Left ventricle myocardium inferior (tissue), 1 donor: ENCODE measurements around the gene SYK. TPM values are rescaled to one million over a fixed set of nuclear protein-coding genes. Genes with fewer than 3 reads are reported as not detected.
"Not testable (repeated sequence)": the region's sequence is repeated elsewhere in the genome, so short reads cannot be mapped to it uniquely, and the experiment has no call there.

Experiments
- DNase-seq: peaks from one replicate; pipeline ENCODE4 v3.0.0-alpha.2; 2020
- H3K27ac ChIP-seq: fragments of 200-600 bp; replicated peaks from 2 replicates; pipeline ENCODE4 v1.8.0; 2021
- H3K27me3 ChIP-seq: fragments of 200-600 bp; 2 replicates; pipeline ENCODE4 v1.8.0; 2021; ENCODE audit warnings: low read depth
- H3K36me3 ChIP-seq: fragments of 200-600 bp; 2 replicates; pipeline ENCODE4 v1.8.0; 2021
- H3K4me1 ChIP-seq: fragments of 200-600 bp; 2 replicates; pipeline ENCODE4 v1.8.0; 2021
- H3K4me3 ChIP-seq: fragments of 200-600 bp; 2 replicates; pipeline ENCODE4 v1.8.0; 2021; ENCODE audit warnings: mild to moderate bottlenecking, moderate library complexity
- H3K9me3 ChIP-seq: fragments of 200-600 bp; replicated peaks from 2 replicates; pipeline ENCODE4 v1.8.0; 2021
- CTCF ChIP-seq: fragments of 200-600 bp; IDR thresholded peaks from 2 replicates; pipeline ENCODE4 v1.8.0; 2021; ENCODE audit warnings: antibody characterized with exemption, mild to moderate bottlenecking, borderline replicate concordance
- intact Hi-C: fragments of 100-400 bp; cut with micrococcal nuclease; formaldehyde crosslinking; loops from one replicate; pipeline ENCODE4 v1.11.0; 2022
- total RNA-seq: library from RNA; stranded (reverse); fragmentation: NEBNext Ultra II Directional; extraction: Animal tissue kit (Norgen Biotek cat#: 25700); gene quantifications from one replicate; pipeline ENCODE4 v1.2.1, GENCODE V29; 2021
- donor health status: DM: no; HTN: yes; CAD: no; lungs with severe emphysema.

The SYK gene
- total RNA-seq, 1 donor from 2014 or later: 5.4 TPM

GRCh38 chr9:90787771-90788460 lies 13.7 kb upstream of the SYK start:
- DNase-seq: no peak
- TF ChIP-seq CTCF: no peak
- intact Hi-C loops: no loop called here

GRCh38 chr9:90788527-90788926 lies 13.1 kb upstream of the SYK start:
- H3K9me3 ChIP-seq, H3K4me1 ChIP-seq, H3K36me3 ChIP-seq, DNase-seq, H3K4me3 ChIP-seq, intact Hi-C loops, H3K27ac ChIP-seq: not testable (repeated sequence)
- H3K27me3 ChIP-seq: peaks cover 25% of the 10 kb centered on the region

More at GRCh38 chr9:90787771-90788460, 13.7 kb upstream of the SYK start:
- no peak overlapping the region for H3K4me3 ChIP-seq
- H3K4me1 ChIP-seq: no peaks in the 10 kb centered on the region
- peaks cover 25% of the 10 kb centered on the region for H3K27me3 ChIP-seq
- no peak overlapping the region for H3K27ac ChIP-seq
- H3K9me3 ChIP-seq: no peaks in the 10 kb centered on the region
- no peaks in the 10 kb centered on the region for H3K36me3 ChIP-seq

GRCh38 chr9:90789408-90789807 lies 12.2 kb upstream of the SYK start:
- Histone ChIP-seq H3K27ac (no peak overlapping the region), H3K4me3 (no peak overlapping the region), H3K36me3 (no peaks in the 10 kb centered on the region), H3K27me3 (peaks cover 25% of the 10 kb centered on the region), H3K4me1 (no peaks in the 10 kb centered on the region), H3K9me3 (no peaks in the 10 kb centered on the region)
- intact Hi-C loops: no loop called here
- DNase-seq: no peak
- no peak for TF ChIP-seq CTCF

GRCh38 chr9:90789862-90790261 lies 11.8 kb upstream of the SYK start:
- intact Hi-C loops: no loop called here
- no peak for DNase-seq
- Histone ChIP-seq H3K27me3 (peaks cover 26% of the 10 kb centered on the region), H3K4me3 (no peak overlapping the region), H3K9me3 (no peaks in the 10 kb centered on the region), H3K4me1 (no peaks in the 10 kb centered on the region), H3K27ac (no peak overlapping the region), H3K36me3 (no peaks in the 10 kb centered on the region)
- no peak for TF ChIP-seq CTCF

- H3K36me3 ChIP-seq, H3K4me1 ChIP-seq, H3K4me3 ChIP-seq, H3K9me3 ChIP-seq, H3K27ac ChIP-seq, intact Hi-C loops, DNase-seq: not testable (repeated sequence)
- H3K27me3 ChIP-seq: peaks cover 37% of the 10 kb centered on the region
Measured at GRCh38 chr9:90793024-90793423, 8.6 kb upstream of the SYK start.

GRCh38 chr9:90793729-90794128 lies 7.9 kb upstream of the SYK start:
- Histone ChIP-seq H3K9me3 (no peaks in the 10 kb centered on the region), H3K4me3 (no peak overlapping the region), H3K36me3 (no peaks in the 10 kb centered on the region), H3K27ac (no peak overlapping the region), H3K27me3 (peaks cover 44% of the 10 kb centered on the region), H3K4me1 (no peaks in the 10 kb centered on the region)
- no peak for TF ChIP-seq CTCF
- intact Hi-C loops: no loop called here
- DNase-seq: no peak

GRCh38 chr9:90795084-90795483 lies 6.5 kb upstream of the SYK start:
- Histone ChIP-seq H3K27me3 (peaks cover 51% of the 10 kb centered on the region), H3K9me3 (no peaks in the 10 kb centered on the region), H3K4me3 (no peak overlapping the region), H3K4me1 (no peaks in the 10 kb centered on the region), H3K27ac (no peak overlapping the region), H3K36me3 (no peaks in the 10 kb centered on the region)
- intact Hi-C loops: no loop called here
- DNase-seq: no peak
- TF ChIP-seq CTCF: no peak
